Measurements from ENCODE around the gene PDGFA.

The PDGFA gene

GRCh38 chr7:500521-501420 lies 18.9 kb downstream of the PDGFA start:
- DNase-seq: no peak

GRCh38 chr7:499853-500485 lies 19.7 kb downstream of the PDGFA start:
- DNase-seq: no peak

- no peak for DNase-seq
Measured at GRCh38 chr7:498678-499641, 20.7 kb downstream of the PDGFA start.

- DNase-seq: no peak
Measured at GRCh38 chr7:497946-498655, 21.5 kb downstream of the PDGFA start.

GRCh38 chr7:497346-497745 lies 22.3 kb downstream of the PDGFA start:
- DNase-seq: no peak

GRCh38 chr7:496528-497295 lies 22.9 kb downstream of the PDGFA start:
- no peak for DNase-seq

- no peak for DNase-seq
Measured at GRCh38 chr7:495761-496321, 23.8 kb downstream of the PDGFA start.

- DNase-seq: no peak
Measured at GRCh38 chr7:495326-495725, 24.3 kb downstream of the PDGFA start.

GRCh38 chr7:494906-495305 lies 24.7 kb downstream of the PDGFA start:
- no peak for DNase-seq

- DNase-seq: no peak
Measured at GRCh38 chr7:494259-494687, 25.4 kb downstream of the PDGFA start.

GRCh38 chr7:493661-494251 lies 25.9 kb downstream of the PDGFA start:
- DNase-seq: no peak

GRCh38 chr7:492714-493065 lies 27.0 kb downstream of the PDGFA start:
- DNase-seq: no peak

- no peak for DNase-seq
Measured at GRCh38 chr7:491958-492713, 27.5 kb downstream of the PDGFA start.

- no peak for DNase-seq
Measured at GRCh38 chr7:491292-491957, 28.2 kb downstream of the PDGFA start.

- DNase-seq: no peak
Measured at GRCh38 chr7:490461-491291, 29.0 kb downstream of the PDGFA start.

- no peak for DNase-seq
Measured at GRCh38 chr7:489876-490275, 29.8 kb downstream of the PDGFA start.

GRCh38 chr7:486216-486743 lies 33.4 kb downstream of the PDGFA start:
- no peak for DNase-seq
